H54 (cell line): ENCODE results near the gene RYR3.

Source experiments
- DNase-seq: peaks from one replicate; pipeline ENCODE4 v3.0.0; 2011; ENCODE audit warnings: low spot score, mixed read lengths; ENCODE audit not compliant: insufficient read length
- FAIRE-seq: peaks from 3 replicates; lab custom pipeline; 2011; peaks lifted over from hg19 to GRCh38; lab: Jason Lieb, UNC
- POLR2A ChIP-seq: IDR thresholded peaks from 2 replicates; pipeline ENCODE4 v1.6.1; 2011; ENCODE audit warnings: low read depth, mild to moderate bottlenecking, low read length

RYR3 gene

GRCh38 chr15:33304924-33305323 is 5.8 kb upstream of the RYR3 start:
- FAIRE-seq (no peak), DNase-seq (no peak)
- no peak for TF ChIP-seq POLR2A

DNA sequence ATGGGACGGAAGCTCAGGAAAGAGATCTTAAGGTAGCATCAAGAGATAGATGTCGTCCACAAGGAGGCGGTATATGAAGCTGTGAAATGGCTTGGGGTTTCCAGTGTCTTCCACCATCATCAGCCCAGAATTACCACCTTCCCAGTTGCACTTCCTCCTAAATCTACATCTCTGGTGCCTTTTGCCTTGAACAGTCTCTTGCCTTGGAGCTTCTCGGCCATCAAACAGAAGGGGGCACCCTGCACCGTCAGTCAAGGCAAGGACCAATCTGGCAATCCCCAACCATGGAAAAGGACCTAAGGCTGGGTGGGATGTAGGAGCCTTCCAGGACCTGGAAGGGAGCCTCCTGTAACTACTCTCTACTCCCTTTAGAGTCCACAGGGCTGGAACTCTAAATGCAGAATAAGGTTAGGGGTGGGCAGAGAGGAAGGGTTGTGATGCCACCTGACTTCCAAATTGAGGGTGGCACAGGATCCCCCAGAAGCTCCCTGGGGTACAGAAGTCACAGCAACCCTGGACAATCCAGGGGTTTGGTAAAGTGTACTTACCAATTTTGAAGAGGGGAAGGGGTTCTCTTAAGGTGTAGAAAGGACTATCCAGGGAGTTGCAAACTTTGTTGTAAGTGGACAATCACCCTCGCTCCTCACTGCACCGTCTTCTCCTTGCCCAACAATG is 1.0 kb upstream of the RYR3 start:
- no peak for TF ChIP-seq POLR2A
- DNase-seq: no peak
- no peak for FAIRE-seq

DNA sequence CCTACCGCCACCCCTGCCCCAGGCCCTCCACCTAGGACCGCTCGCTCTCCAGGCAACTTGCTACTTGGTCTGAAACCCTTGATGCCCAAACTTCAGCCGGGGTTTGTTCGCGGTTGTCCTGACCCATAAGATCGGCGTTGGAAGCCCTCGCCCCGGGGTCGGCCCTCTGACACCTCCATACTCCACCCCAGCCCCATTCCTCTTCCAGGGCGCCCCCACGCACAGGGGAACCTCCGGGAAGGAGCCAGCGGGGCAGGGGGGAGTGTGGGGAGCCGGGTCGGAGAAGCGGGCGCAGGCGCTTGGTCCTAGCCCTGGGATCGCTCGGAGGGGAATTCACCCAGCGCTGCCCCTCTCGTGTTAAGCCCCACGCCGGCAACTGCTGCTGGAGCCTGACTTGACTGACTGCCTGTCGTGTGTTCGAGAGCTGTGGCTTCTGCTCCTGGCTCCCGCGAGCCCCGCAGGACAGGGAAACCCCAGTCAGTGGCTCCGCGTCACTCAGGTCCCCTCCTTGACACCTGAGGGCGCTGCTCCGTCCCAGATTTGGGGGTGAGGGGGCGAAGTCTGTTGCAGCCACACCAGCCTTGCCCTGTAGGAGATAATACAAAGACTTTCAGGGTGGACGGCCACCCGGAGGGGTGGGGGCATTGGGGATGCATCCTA is 675 bp downstream of the RYR3 start:
- FAIRE-seq (no peak), DNase-seq (no peak)
- TF ChIP-seq POLR2A: no peak

- no peak for DNase-seq
- FAIRE-seq: no peak
- TF ChIP-seq POLR2A: no peak
These were observed 2.7 kb downstream of the RYR3 start for GRCh38 chr15:33313491-33313890.

- no peak for TF ChIP-seq POLR2A
- FAIRE-seq (no peak), DNase-seq (no peak)
These were observed 3.3 kb downstream of the RYR3 start for GRCh38 chr15:33314069-33314468.

DNA sequence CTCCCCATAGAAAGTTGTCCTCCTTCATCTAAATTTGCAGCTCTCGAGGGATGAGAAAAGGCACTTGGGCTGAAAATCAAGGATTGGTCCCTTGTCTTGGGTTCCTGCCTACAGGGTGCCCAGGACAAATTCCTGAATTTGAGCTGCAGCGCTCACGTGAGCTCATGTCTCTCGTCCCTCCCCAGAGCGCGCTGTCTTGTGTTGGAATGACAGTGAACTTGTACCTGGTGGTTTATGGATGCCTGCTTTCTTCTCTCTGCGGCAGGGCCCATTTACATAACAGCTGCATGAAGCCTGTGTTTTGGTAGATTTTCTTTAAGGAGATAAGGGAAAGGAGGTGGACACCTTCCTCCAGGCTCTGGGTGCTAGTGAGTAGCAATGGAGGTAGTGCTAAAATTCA is 4.3 kb downstream of the RYR3 start:
- FAIRE-seq (no peak), DNase-seq (no peak)
- no peak for TF ChIP-seq POLR2A

DNA sequence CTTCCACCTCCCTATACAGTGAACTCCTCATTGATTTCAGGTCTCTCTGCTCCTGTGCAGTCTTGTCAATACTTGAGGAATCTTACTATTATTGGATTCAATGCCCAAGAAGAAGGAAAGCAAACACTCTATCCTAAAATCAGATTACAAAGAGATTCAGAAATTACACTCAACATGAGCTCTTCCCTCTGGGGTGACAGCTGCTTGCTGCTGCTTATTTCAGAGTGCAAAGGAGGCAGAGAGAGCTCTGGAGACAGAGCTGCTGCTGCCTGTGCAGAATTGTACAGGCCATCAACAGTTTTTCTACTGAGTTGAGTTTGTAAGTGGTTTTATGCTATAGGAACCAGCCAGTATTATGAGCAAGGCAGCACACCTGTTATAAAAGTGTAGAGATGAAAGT is 7.1 kb downstream of the RYR3 start:
- TF ChIP-seq POLR2A: no peak
- FAIRE-seq (no peak), DNase-seq (no peak)

GRCh38 chr15:33320017-33320416 is 9.2 kb downstream of the RYR3 start:
- DNase-seq (no peak), FAIRE-seq (no peak)
- no peak for TF ChIP-seq POLR2A

DNA sequence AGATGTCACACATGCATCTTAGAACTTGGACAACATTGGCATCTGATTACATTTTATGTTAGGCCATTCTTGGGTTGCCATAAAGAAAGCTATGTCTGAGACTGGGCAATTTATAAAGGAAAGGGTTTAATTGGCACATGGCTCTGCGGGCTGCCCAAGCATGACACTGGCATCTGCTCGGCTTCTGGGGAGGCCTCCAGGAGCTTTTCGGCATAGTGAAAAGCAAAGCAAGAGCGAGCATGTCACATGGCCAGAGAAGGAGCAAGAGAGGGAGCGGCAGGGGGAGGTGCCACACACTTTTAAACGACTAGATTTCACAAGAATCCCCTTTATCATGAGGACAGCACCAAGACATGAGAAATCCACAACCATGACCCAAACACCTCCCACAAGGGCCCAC is 11.3 kb downstream of the RYR3 start:
- TF ChIP-seq POLR2A: no peak
- DNase-seq (no peak), FAIRE-seq (no peak)

GRCh38 chr15:33324609-33325008 is 13.8 kb downstream of the RYR3 start:
- TF ChIP-seq POLR2A: no peak
- no peak for FAIRE-seq
- DNase-seq: no peak

DNA sequence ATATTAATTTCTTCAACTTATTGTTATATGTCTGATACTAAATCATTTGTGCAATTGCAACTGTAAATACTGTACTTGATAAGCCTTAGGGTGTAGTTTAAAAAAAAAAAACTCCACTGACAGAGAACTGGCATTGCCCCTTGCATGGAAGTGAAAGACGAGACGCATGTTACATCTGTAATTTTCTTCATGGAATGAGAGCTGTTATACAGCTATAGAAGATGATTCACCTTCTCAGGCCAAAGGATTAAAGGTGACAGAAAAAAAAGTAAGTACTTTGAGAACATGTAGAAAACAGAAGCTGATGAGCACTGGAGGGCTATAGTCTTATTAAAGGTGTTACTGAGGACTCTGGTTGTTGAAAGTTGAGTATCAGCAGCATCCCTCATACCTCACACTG is 16.1 kb downstream of the RYR3 start:
- no peak for TF ChIP-seq POLR2A
- DNase-seq: no peak
- FAIRE-seq: no peak

DNA sequence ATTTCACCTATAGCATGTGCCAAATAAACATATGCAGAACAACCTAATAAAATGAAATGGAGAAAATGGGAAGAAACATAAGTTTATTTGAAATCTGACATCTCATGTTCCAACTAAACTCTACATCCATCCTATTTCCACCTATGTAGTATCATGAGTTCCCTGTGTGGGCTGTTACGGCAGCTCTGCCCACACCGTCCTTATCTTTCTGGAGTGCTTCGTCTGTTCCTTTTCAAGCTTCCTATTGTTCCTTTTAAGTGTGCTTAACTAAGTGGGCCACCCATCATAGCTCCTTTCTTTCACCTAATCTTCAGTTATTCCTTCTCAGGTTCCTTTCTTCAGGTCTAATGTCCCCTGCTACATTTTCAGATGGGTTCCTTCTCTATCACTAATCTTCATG is 17.3 kb downstream of the RYR3 start:
- no peak for TF ChIP-seq POLR2A
- FAIRE-seq (no peak), DNase-seq (no peak)

- FAIRE-seq (no peak), DNase-seq (no peak)
- no peak for TF ChIP-seq POLR2A
These were observed 18.7 kb downstream of the RYR3 start for GRCh38 chr15:33329457-33329856.

DNA sequence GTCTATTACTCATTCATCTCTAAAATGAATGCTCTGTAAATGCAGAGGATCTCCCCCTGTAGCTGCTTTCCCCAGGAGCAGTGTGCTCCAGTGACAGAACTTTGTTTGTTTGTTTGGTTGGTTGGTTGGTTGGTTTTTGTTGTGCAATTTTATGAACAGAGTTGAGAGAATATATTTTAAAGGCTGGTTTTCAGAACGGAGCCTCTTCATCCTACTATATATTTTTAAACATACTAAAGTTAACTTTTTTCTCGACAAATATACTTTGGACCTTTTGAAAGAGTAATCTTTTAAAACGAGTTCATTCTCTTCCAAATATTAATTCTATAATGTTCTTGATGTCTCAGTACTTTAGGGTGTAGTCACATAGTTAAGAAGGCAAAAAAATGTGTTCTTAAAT is 20.2 kb downstream of the RYR3 start:
- FAIRE-seq (no peak), DNase-seq (no peak)
- no peak for TF ChIP-seq POLR2A

- DNase-seq: no peak
- no peak for TF ChIP-seq POLR2A
- no peak for FAIRE-seq
These were observed 31.2 kb downstream of the RYR3 start for GRCh38 chr15:33341953-33342352.

DNA sequence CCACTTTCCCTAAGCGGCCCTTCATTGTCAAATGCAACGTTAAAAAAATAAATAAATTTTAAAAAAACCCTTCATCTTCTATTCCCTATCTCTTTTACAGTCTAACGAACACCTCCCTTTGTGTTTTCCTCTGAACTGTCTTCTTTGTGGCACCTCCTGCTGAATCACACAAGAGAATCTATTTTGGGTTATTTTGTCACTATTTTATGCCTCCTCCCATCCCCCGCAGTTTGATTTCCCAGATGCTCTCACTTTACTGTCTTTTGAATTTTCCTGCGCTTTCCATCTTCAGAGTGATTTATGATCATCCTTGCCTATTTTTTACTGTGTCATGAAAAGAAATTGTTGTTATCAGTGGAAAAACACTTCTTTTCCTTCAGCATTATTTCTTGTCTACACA is 32.5 kb downstream of the RYR3 start:
- FAIRE-seq (no peak), DNase-seq (no peak)
- TF ChIP-seq POLR2A: no peak
